ENCODE data around the gene NRF1. TPM values are rescaled to one million over a fixed set of nuclear protein-coding genes. Genes with fewer than 3 reads are reported as not detected.

NRF1 gene
- total RNA-seq, 1 experiment from 2014 or later, result 25.9 TPM

- ATAC-seq (no peak), DNase-seq (ENCODE audit: low read depth, low spot score) (no peak)
- Histone ChIP-seq H3K9me3 (ENCODE audit: control insufficient read depth in 1 of 2, insufficient read depth in 1 of 2, low read depth in 1 of 2, low read length in 2 of 2) (no peaks in the 10 kb centered on the region), H3K4me1 (ENCODE audit: control insufficient read depth in 1 of 2, insufficient read depth in 2 of 2, low read length in 2 of 2) (peaks cover 8 to 14% of the 10 kb centered on the region in 2 experiments), H3K27ac (ENCODE audit: low read depth, low read length) (no peak overlapping the region), H3K4me2 (ENCODE audit: low read length) (no peak overlapping the region), H3K79me2 (ENCODE audit: insufficient read depth, low read length) (peaks cover 39% of the 10 kb centered on the region), H3K27me3 (ENCODE audit: insufficient read depth, low read length) (no peaks in the 10 kb centered on the region), H3K9ac (ENCODE audit: low read length) (no peak overlapping the region), H3K9me2 (ENCODE audit: insufficient read depth) (no peaks in the 10 kb centered on the region), H3K36me3 (ENCODE audit: control insufficient read depth in 1 of 2, insufficient read depth in 2 of 2, low read length in 2 of 2) (no peaks in the 10 kb centered on the region; a peak in 1 of 4 replicates), H3K4me3 (replicated peaks in 1 of 2; ENCODE audit: low read depth in 1 of 2, low read length in 2 of 2) (no peak overlapping the region), H2AFZ (ENCODE audit: low read depth, low read length, poor library complexity, severe bottlenecking) (no peak overlapping the region), H4K20me1 (ENCODE audit: insufficient read depth) (no peaks in the 10 kb centered on the region)
- TF ChIP-seq FOSL1 (IDR thresholded peaks at IDR 0.05; ENCODE audit: low read depth) (no peak), TCF7L2 (IDR thresholded peaks at IDR 0.05; ENCODE audit: borderline replicate concordance, extremely low read depth, insufficient read depth, insufficient read length) (no peak), POLR2A (IDR thresholded peaks at IDR 0.05; ENCODE audit: borderline replicate concordance, extremely low read depth, insufficient read depth, insufficient read length) (no peak), SRF (IDR thresholded peaks at IDR 0.05; ENCODE audit: low read depth) (no peak), SIN3A (IDR thresholded peaks at IDR 0.05; ENCODE audit: low read depth) (no peak), YY1 (IDR thresholded peaks at IDR 0.05; ENCODE audit: extremely low read depth, insufficient replicate concordance, low read depth, low read length) (no peak), SP1 (IDR thresholded peaks at IDR 0.05; ENCODE audit: low read depth) (no peak), JUND (IDR thresholded peaks at IDR 0.05) (no peak)
- TF ChIP-seq, protein P1, sequence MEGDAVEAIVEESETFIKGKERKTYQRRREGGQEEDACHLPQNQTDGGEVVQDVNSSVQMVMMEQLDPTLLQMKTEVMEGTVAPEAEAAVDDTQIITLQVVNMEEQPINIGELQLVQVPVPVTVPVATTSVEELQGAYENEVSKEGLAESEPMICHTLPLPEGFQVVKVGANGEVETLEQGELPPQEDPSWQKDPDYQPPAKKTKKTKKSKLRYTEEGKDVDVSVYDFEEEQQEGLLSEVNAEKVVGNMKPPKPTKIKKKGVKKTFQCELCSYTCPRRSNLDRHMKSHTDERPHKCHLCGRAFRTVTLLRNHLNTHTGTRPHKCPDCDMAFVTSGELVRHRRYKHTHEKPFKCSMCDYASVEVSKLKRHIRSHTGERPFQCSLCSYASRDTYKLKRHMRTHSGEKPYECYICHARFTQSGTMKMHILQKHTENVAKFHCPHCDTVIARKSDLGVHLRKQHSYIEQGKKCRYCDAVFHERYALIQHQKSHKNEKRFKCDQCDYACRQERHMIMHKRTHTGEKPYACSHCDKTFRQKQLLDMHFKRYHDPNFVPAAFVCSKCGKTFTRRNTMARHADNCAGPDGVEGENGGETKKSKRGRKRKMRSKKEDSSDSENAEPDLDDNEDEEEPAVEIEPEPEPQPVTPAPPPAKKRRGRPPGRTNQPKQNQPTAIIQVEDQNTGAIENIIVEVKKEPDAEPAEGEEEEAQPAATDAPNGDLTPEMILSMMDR (IDR thresholded peaks at IDR 0.05 in 2 of 3, conservative IDR thresholded peaks at IDR 0.05 in 1 of 3; ENCODE audit: borderline replicate concordance in 1 of 3, insufficient read depth in 1 of 3, low read depth in 2 of 3, low read length in 2 of 3), result no peak
- TF ChIP-seq, protein P2, sequence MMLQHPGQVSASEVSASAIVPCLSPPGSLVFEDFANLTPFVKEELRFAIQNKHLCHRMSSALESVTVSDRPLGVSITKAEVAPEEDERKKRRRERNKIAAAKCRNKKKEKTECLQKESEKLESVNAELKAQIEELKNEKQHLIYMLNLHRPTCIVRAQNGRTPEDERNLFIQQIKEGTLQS (IDR thresholded peaks at IDR 0.05), result no peak
- BruUV-seq (replicated peaks), result no TSS peak
- ChIA-PET CTCF (no interaction called here), RAD21 (ENCODE audit: low non-redundant PET in 1 of 2, low total read pairs in 2 of 2, uncharacterized antibody in 2 of 2, unreplicated experiment in 2 of 2) (no interaction called here), POLR2A (no interaction called here)
- intact Hi-C loops (cut with micrococcal nuclease), result no loop called here
Measured at GRCh38 chr7:129773871-129774270, 162.4 kb downstream of the NRF1 start.
